Measurements from ENCODE around the gene ATG2B. TPM values are rescaled to one million over a fixed set of nuclear protein-coding genes. Genes with fewer than 3 reads are reported as not detected.
"Not testable (repeated sequence)": the region's sequence is repeated elsewhere in the genome, so short reads cannot be mapped to it uniquely, and the experiment has no call there.

Gene ATG2B
- total RNA-seq, 6 experiments from 2014 or later: 13.9 to 24.4 (median 16.3) TPM

DNA sequence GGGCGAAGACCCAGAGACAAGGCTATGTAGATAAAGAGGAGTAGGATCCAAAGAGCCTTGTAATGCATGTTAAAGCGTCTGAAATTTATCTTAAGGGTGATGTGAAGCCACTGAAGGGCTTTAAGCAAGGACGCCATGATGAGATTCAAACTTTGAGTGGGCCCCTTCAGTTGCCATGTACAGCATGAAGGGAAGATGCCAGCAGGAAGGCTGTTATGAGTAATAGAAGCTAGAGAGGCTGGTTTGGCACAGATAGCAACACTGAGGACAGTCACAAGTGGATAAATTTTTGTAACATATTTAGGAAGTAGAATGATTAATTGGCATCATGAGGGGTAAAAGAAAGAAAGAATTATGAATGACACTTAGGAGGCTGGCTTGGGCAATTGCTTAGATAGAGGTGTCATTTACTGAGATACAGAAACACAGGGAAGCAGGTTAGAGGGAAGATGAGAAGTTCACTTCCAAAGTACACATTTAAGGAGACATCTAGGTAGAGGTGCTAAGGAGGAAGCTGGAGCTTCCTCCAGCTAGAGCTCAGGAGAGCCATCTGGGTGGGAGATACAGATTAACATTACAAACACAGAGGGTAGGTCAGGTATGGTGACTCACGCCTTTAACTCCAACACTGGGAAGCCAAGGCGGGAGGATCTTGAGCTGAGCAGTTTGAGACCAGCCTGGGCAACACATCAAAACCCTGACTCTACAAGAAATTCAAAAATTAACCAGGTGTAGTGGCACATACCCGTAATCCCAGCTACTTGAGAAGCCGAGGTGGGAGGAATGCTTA lies 13.7 kb downstream of the ATG2B start:
- no peak for TF ChIP-seq POLR2A (IDR thresholded peaks at IDR 0.05)
- TF ChIP-seq, protein P1, sequence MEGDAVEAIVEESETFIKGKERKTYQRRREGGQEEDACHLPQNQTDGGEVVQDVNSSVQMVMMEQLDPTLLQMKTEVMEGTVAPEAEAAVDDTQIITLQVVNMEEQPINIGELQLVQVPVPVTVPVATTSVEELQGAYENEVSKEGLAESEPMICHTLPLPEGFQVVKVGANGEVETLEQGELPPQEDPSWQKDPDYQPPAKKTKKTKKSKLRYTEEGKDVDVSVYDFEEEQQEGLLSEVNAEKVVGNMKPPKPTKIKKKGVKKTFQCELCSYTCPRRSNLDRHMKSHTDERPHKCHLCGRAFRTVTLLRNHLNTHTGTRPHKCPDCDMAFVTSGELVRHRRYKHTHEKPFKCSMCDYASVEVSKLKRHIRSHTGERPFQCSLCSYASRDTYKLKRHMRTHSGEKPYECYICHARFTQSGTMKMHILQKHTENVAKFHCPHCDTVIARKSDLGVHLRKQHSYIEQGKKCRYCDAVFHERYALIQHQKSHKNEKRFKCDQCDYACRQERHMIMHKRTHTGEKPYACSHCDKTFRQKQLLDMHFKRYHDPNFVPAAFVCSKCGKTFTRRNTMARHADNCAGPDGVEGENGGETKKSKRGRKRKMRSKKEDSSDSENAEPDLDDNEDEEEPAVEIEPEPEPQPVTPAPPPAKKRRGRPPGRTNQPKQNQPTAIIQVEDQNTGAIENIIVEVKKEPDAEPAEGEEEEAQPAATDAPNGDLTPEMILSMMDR (IDR thresholded peaks at IDR 0.05): no peak
- H3K4me3 ChIP-seq: no peak overlapping the region
- H3K36me3 ChIP-seq: no peaks in the 10 kb centered on the region
- no peaks in the 10 kb centered on the region for H3K27me3 ChIP-seq
- 93% methylated on average over 6 of the region's 7 CpGs for WGBS (ENCODE audit: insufficient coverage, low coverage, low lambda C conversion rate, missing lambda C conversion rate)
- no peak overlapping the region for H3K27ac ChIP-seq
- intact Hi-C loops (cut with DNase I): no loop called here
- DNase-seq (no peak), ATAC-seq (no peak)
- H3K9me3 ChIP-seq: no peaks in the 10 kb centered on the region
- no peaks in the 10 kb centered on the region for H3K4me1 ChIP-seq

DNA sequence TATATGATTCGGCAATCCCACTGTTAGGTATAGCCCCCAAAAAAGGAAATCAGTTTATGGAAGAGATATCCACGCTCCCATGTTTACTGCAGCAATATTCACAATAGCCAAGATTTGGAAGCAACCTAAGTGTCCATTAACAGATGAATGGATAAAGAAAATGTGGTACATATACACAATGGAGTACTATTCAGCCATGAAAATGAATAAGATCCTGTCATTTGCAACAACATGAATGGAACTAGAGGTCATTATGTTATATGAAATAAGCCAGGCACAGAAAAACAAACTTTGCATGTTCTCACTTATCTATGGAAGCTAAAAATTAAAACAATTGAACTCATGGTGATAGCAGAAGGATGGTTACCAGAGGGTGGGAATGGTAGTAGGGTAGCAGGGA lies 15.2 kb downstream of the ATG2B start:
- H3K4me3 ChIP-seq; H3K4me1 ChIP-seq; H3K27me3 ChIP-seq; H3K27ac ChIP-seq; intact Hi-C loops (cut with DNase I); H3K9me3 ChIP-seq; H3K36me3 ChIP-seq; ATAC-seq; DNase-seq: not testable (repeated sequence)
- WGBS (ENCODE audit: insufficient coverage, low coverage, low lambda C conversion rate, missing lambda C conversion rate): 92% methylated on average over 2 of the region's 2 CpGs

DNA sequence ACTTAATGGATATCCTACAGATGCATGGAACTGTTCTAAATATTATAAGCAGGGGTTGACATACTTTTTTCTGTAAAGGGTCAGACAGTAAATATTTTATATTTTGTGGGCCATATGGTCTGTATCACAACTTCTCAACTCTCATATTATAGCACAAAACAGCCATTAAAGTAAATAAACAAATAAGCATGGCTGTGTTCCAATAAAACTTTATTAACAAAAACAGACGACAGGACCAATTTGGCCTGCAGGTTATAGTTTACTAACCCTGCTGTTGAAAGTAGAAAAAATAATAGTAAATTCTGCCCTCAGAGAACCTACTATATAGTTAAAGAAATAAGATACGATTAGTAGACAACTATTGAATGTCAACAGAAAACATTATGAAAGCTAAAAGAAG lies 17.5 kb downstream of the ATG2B start:
- ATAC-seq (no peak), DNase-seq (no peak)
- TF ChIP-seq, protein P1 (IDR thresholded peaks at IDR 0.05): no peak
- no peak for TF ChIP-seq POLR2A (IDR thresholded peaks at IDR 0.05)
- Histone ChIP-seq H3K9me3 (no peaks in the 10 kb centered on the region), H3K4me3 (no peak overlapping the region), H3K27me3 (no peaks in the 10 kb centered on the region), H3K36me3 (peaks cover 0 to 2% (median 0%) of the 10 kb centered on the region in 4 donors), H3K27ac (no peak overlapping the region), H3K4me1 (no peaks in the 10 kb centered on the region)
- intact Hi-C loops (cut with DNase I): no loop called here
- WGBS (ENCODE audit: insufficient coverage, low coverage, low lambda C conversion rate, missing lambda C conversion rate): 72% methylated on average over 2 of the region's 2 CpGs

- Histone ChIP-seq H3K27me3 (no peaks in the 10 kb centered on the region), H3K27ac (no peak overlapping the region), H3K4me1 (no peaks in the 10 kb centered on the region), H3K9me3 (no peaks in the 10 kb centered on the region), H3K4me3 (no peak overlapping the region), H3K36me3 (peaks cover 0 to 15% (median 3%) of the 10 kb centered on the region in 4 donors)
- ATAC-seq (no peak), DNase-seq (no peak)
- WGBS (ENCODE audit: insufficient coverage, low coverage, low lambda C conversion rate, missing lambda C conversion rate): 69% methylated on average over 3 of the region's 3 CpGs
- TF ChIP-seq POLR2A (IDR thresholded peaks at IDR 0.05): no peak
- TF ChIP-seq, protein P1 (IDR thresholded peaks at IDR 0.05): no peak
- intact Hi-C loops (cut with DNase I): no loop called here
Observed at GRCh38 chr14:96341323-96341722, 21.8 kb downstream of the ATG2B start.

DNA sequence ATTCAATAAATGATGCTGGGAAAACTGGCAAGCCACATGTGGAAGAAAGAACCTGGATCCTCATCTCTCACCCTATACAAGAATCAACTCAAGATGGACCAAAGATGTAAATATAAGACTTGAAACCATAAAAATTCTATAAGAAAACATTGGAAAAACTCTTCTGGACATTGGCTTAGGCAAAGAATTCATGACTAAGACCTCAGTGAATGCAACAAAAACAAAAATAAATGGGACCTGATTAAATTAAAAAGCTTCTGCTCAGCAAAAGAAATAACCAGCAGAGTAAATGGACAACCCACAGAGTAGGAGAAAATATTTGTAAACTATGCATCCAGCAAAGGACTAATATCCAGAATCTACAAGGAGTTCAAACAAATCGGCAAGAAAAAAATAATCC lies 24.6 kb downstream of the ATG2B start:
- H3K27ac ChIP-seq: no peak overlapping the region
- H3K4me1 ChIP-seq: no peaks in the 10 kb centered on the region
- H3K27me3 ChIP-seq: no peaks in the 10 kb centered on the region
- H3K4me3 ChIP-seq: no peak overlapping the region
- H3K9me3 ChIP-seq: no peaks in the 10 kb centered on the region
- no peak for TF ChIP-seq POLR2A (IDR thresholded peaks at IDR 0.05)
- TF ChIP-seq, protein P1 (IDR thresholded peaks at IDR 0.05): no peak
- peaks cover 0 to 15% (median 3%) of the 10 kb centered on the region in 4 donors for H3K36me3 ChIP-seq
- ATAC-seq (no peak), DNase-seq (no peak)
- intact Hi-C loops (cut with DNase I): no loop called here
- WGBS (ENCODE audit: insufficient coverage, low coverage, low lambda C conversion rate, missing lambda C conversion rate): 100% methylated on average over 1 of the region's 1 CpG
